ENCODE data around the gene SORBS1. TPM values are rescaled to one million over a fixed set of nuclear protein-coding genes. Genes with fewer than 3 reads are reported as not detected.

SORBS1 gene
- total RNA-seq, 2 experiments from 2014 or later = 1.5 to 1.8 TPM

GRCh38 chr10:95403700-95404461 is 157.3 kb downstream of the SORBS1 start:
- intact Hi-C loops (cut with micrococcal nuclease) = no loop called here
- Mint-ChIP-seq H3K4me1 (ENCODE audit: low read depth) (no peaks in the 10 kb centered on the region), H3K36me3 (no peaks in the 10 kb centered on the region), H3K9me3 (no peaks in the 10 kb centered on the region), H3K27me3 (no peaks in the 10 kb centered on the region), H3K4me3 (no peak overlapping the region), H3K27ac (no peak overlapping the region)
- ChIA-PET POLR2A (no interaction called here), CTCF (interaction anchor here (0.6 to 1.6 kb wide), 5 partner anchors 10 to 30 kb away, joined by 3 to 8 read pairs (median 4); no protein-coding TSS in a partner anchor)
- DNase-seq = no peak

- Mint-ChIP-seq H3K9me3 (no peaks in the 10 kb centered on the region), H3K36me3 (no peaks in the 10 kb centered on the region), H3K4me3 (no peak overlapping the region), H3K4me1 (ENCODE audit: low read depth) (no peaks in the 10 kb centered on the region), H3K27me3 (no peaks in the 10 kb centered on the region), H3K27ac (no peak overlapping the region)
- POLR2A ChIA-PET = interaction anchor here (0.9 kb wide), 1 partner anchor 27 kb away, joined by 3 read pairs; no protein-coding TSS in a partner anchor
- CTCF ChIA-PET = no interaction called here
- intact Hi-C loops (cut with micrococcal nuclease) = no loop called here
- no peak for DNase-seq
These were observed 159.3 kb downstream of the SORBS1 start for GRCh38 chr10:95401704-95402469.

- H3K4me3 Mint-ChIP-seq = no peak overlapping the region
- CTCF ChIA-PET = interaction anchor here (1.0 to 1.7 kb wide), 3 partner anchors 11 to 35 kb away, joined by 3 to 7 read pairs (median 3); no protein-coding TSS in a partner anchor
- no peaks in the 10 kb centered on the region for H3K9me3 Mint-ChIP-seq
- H3K27me3 Mint-ChIP-seq = no peaks in the 10 kb centered on the region
- POLR2A ChIA-PET = interaction anchor here (0.6 kb wide), 1 partner anchor 50 kb away, joined by 3 read pairs; no protein-coding TSS in a partner anchor
- intact Hi-C loops (cut with micrococcal nuclease) = no loop called here
- H3K36me3 Mint-ChIP-seq = no peaks in the 10 kb centered on the region
- no peak for DNase-seq
- H3K4me1 Mint-ChIP-seq (ENCODE audit: low read depth) = no peaks in the 10 kb centered on the region
- H3K27ac Mint-ChIP-seq = no peak overlapping the region
These were observed 160.4 kb downstream of the SORBS1 start for GRCh38 chr10:95400787-95401186.

- Mint-ChIP-seq H3K4me3 (no peak overlapping the region), H3K4me1 (ENCODE audit: low read depth) (peaks cover 3% of the 10 kb centered on the region), H3K27me3 (no peaks in the 10 kb centered on the region), H3K27ac (no peak overlapping the region), H3K36me3 (no peaks in the 10 kb centered on the region), H3K9me3 (no peaks in the 10 kb centered on the region)
- DNase-seq = no peak
- ChIA-PET POLR2A (no interaction called here), CTCF (interaction anchor here (1.7 kb wide), 1 partner anchor 24 kb away, joined by 7 read pairs; no protein-coding TSS in a partner anchor)
- intact Hi-C loops (cut with micrococcal nuclease) = no loop called here
These were observed 162.0 kb downstream of the SORBS1 start for GRCh38 chr10:95399183-95399582.

- H3K9me3 Mint-ChIP-seq = no peaks in the 10 kb centered on the region
- CTCF ChIA-PET = interaction anchor here (1.1 kb wide), 1 partner anchor 33 kb away, joined by 4 read pairs; no protein-coding TSS in a partner anchor
- no peak for DNase-seq
- no peaks in the 10 kb centered on the region for H3K27me3 Mint-ChIP-seq
- no peak overlapping the region for H3K4me3 Mint-ChIP-seq
- no peak overlapping the region for H3K27ac Mint-ChIP-seq
- intact Hi-C loops (cut with micrococcal nuclease) = no loop called here
- POLR2A ChIA-PET = no interaction called here
- H3K4me1 Mint-ChIP-seq (ENCODE audit: low read depth) = peaks cover 11% of the 10 kb centered on the region
- no peaks in the 10 kb centered on the region for H3K36me3 Mint-ChIP-seq
These were observed 163.4 kb downstream of the SORBS1 start for GRCh38 chr10:95397747-95398146.

- no peak for DNase-seq
- peaks cover 11% of the 10 kb centered on the region for H3K4me1 Mint-ChIP-seq (ENCODE audit: low read depth)
- ChIA-PET POLR2A (no interaction called here), CTCF (interaction anchor here (0.9 to 1.9 kb wide), 3 partner anchors 12 to 149 kb away, joined by 3 to 6 read pairs (median 3); no protein-coding TSS in a partner anchor)
- no peak overlapping the region for H3K27ac Mint-ChIP-seq
- intact Hi-C loops (cut with micrococcal nuclease) = no loop called here
- no peaks in the 10 kb centered on the region for H3K27me3 Mint-ChIP-seq
- H3K36me3 Mint-ChIP-seq = no peaks in the 10 kb centered on the region
- no peak overlapping the region for H3K4me3 Mint-ChIP-seq
- no peaks in the 10 kb centered on the region for H3K9me3 Mint-ChIP-seq
These were observed 165.2 kb downstream of the SORBS1 start for GRCh38 chr10:95395947-95396449.

GRCh38 chr10:95394161-95394880 is 166.8 kb downstream of the SORBS1 start:
- DNase-seq = peak; percentile 61
- H3K36me3 Mint-ChIP-seq = no peaks in the 10 kb centered on the region
- intact Hi-C loops (cut with micrococcal nuclease) = loop anchor here (1.0 kb wide), 1 partner anchor 10 kb away; no protein-coding TSS in a partner anchor
- no peaks in the 10 kb centered on the region for H3K27me3 Mint-ChIP-seq
- ChIA-PET CTCF (interaction anchor here (1.9 kb wide), 1 partner anchor 36 kb away, joined by 6 read pairs; no protein-coding TSS in a partner anchor), POLR2A (no interaction called here)
- no peaks in the 10 kb centered on the region for H3K9me3 Mint-ChIP-seq
- H3K27ac Mint-ChIP-seq = no peak overlapping the region
- peaks cover 11% of the 10 kb centered on the region for H3K4me1 Mint-ChIP-seq (ENCODE audit: low read depth)
- H3K4me3 Mint-ChIP-seq = no peak overlapping the region

GRCh38 chr10:95392681-95393164 is 168.4 kb downstream of the SORBS1 start:
- Mint-ChIP-seq H3K9me3 (no peaks in the 10 kb centered on the region), H3K27ac (no peak overlapping the region), H3K27me3 (no peaks in the 10 kb centered on the region), H3K4me3 (no peak overlapping the region), H3K36me3 (no peaks in the 10 kb centered on the region), H3K4me1 (ENCODE audit: low read depth) (peaks cover 11% of the 10 kb centered on the region)
- ChIA-PET POLR2A (no interaction called here), CTCF (interaction anchor here (0.6 to 1.4 kb wide), 3 partner anchors 18 to 53 kb away, joined by 3 to 5 read pairs (median 4); no protein-coding TSS in a partner anchor)
- intact Hi-C loops (cut with micrococcal nuclease) = no loop called here
- DNase-seq = no peak

GRCh38 chr10:95392217-95392584 is 169.0 kb downstream of the SORBS1 start:
- no peaks in the 10 kb centered on the region for H3K9me3 Mint-ChIP-seq
- intact Hi-C loops (cut with micrococcal nuclease) = no loop called here
- H3K27me3 Mint-ChIP-seq = no peaks in the 10 kb centered on the region
- no peak overlapping the region for H3K27ac Mint-ChIP-seq
- peaks cover 11% of the 10 kb centered on the region for H3K4me1 Mint-ChIP-seq (ENCODE audit: low read depth)
- no peaks in the 10 kb centered on the region for H3K36me3 Mint-ChIP-seq
- no peak for DNase-seq
- no peak overlapping the region for H3K4me3 Mint-ChIP-seq
- CTCF ChIA-PET = interaction anchor here (1.3 kb wide), 1 partner anchor 54 kb away, joined by 5 read pairs; no protein-coding TSS in a partner anchor
- POLR2A ChIA-PET = no interaction called here

- Mint-ChIP-seq H3K4me3 (no peak overlapping the region), H3K27me3 (no peaks in the 10 kb centered on the region), H3K9me3 (no peaks in the 10 kb centered on the region), H3K27ac (no peak overlapping the region), H3K4me1 (ENCODE audit: low read depth) (peaks cover 11% of the 10 kb centered on the region), H3K36me3 (no peaks in the 10 kb centered on the region)
- ChIA-PET POLR2A (no interaction called here), CTCF (interaction anchor here (1.3 kb wide), 1 partner anchor 54 kb away, joined by 5 read pairs; no protein-coding TSS in a partner anchor)
- DNase-seq = peak; percentile 24
- intact Hi-C loops (cut with micrococcal nuclease) = no loop called here
These were observed 169.5 kb downstream of the SORBS1 start for GRCh38 chr10:95391581-95392216.

- H3K4me1 Mint-ChIP-seq (ENCODE audit: low read depth) = peaks cover 11% of the 10 kb centered on the region
- intact Hi-C loops (cut with micrococcal nuclease) = no loop called here
- ChIA-PET POLR2A (no interaction called here), CTCF (interaction anchor here (1.3 kb wide), 1 partner anchor 55 kb away, joined by 5 read pairs; no protein-coding TSS in a partner anchor)
- no peaks in the 10 kb centered on the region for H3K27me3 Mint-ChIP-seq
- H3K4me3 Mint-ChIP-seq = no peak overlapping the region
- no peak for DNase-seq
- no peaks in the 10 kb centered on the region for H3K36me3 Mint-ChIP-seq
- H3K9me3 Mint-ChIP-seq = no peaks in the 10 kb centered on the region
- H3K27ac Mint-ChIP-seq = no peak overlapping the region
These were observed 170.0 kb downstream of the SORBS1 start for GRCh38 chr10:95391164-95391563.
